ENCODE data around the gene FAM3D.

Gene FAM3D

GRCh38 chr3:58591517-58592510 lies 74.8 kb downstream of the FAM3D start:
- Histone ChIP-seq H3K4me3 (ENCODE audit: low read length) (no peak overlapping the region), H3K9me2 (replicated peaks; ENCODE audit: control insufficient read depth, low read length) (no peaks in the 10 kb centered on the region), H3K9me3 (ENCODE audit: control insufficient read depth, insufficient read depth, low read length) (no peaks in the 10 kb centered on the region), H3K4me1 (ENCODE audit: control insufficient read depth, low read length) (no peaks in the 10 kb centered on the region), H3K27me3 (ENCODE audit: control insufficient read depth, low read length) (no peaks in the 10 kb centered on the region), H3F3A (ENCODE audit: control insufficient read depth, insufficient read depth) (no peaks in the 10 kb centered on the region), H4K20me1 (ENCODE audit: control insufficient read depth, insufficient read depth, low read depth, low read length) (no peaks in the 10 kb centered on the region), H3K27ac (ENCODE audit: low read depth, low read length) (no peak overlapping the region), H3K36me3 (ENCODE audit: control insufficient read depth, low read length) (no peaks in the 10 kb centered on the region), H3K79me2 (ENCODE audit: control insufficient read depth, low read length) (no peaks in the 10 kb centered on the region), H3K4me2 (ENCODE audit: low read length) (no peak overlapping the region)
- TF ChIP-seq EZH2phosphoT487 (IDR thresholded peaks at IDR 0.05; ENCODE audit: borderline replicate concordance, low read length) = no peak
- no peak for TF ChIP-seq CTCF (IDR thresholded peaks at IDR 0.05; ENCODE audit: low read depth, low read length, poor library complexity, severe bottlenecking)

- no peaks in the 10 kb centered on the region for H3K9me3 ChIP-seq (ENCODE audit: control insufficient read depth, insufficient read depth, low read length)
- TF ChIP-seq CTCF (IDR thresholded peaks at IDR 0.05; ENCODE audit: low read depth, low read length, poor library complexity, severe bottlenecking) = no peak
- no peak for TF ChIP-seq EZH2phosphoT487 (IDR thresholded peaks at IDR 0.05; ENCODE audit: borderline replicate concordance, low read length)
- H3K4me3 ChIP-seq (ENCODE audit: low read length) = no peak overlapping the region
- peaks cover 17% of the 10 kb centered on the region for H3K4me1 ChIP-seq (ENCODE audit: control insufficient read depth, low read length)
- no peak overlapping the region for H3K4me2 ChIP-seq (ENCODE audit: low read length)
- no peak overlapping the region for H3K27ac ChIP-seq (ENCODE audit: low read depth, low read length)
- no peaks in the 10 kb centered on the region for H3K36me3 ChIP-seq (ENCODE audit: control insufficient read depth, low read length)
- no peaks in the 10 kb centered on the region for H3K9me2 ChIP-seq (replicated peaks; ENCODE audit: control insufficient read depth, low read length)
- H3K27me3 ChIP-seq (ENCODE audit: control insufficient read depth, low read length) = peaks cover 22% of the 10 kb centered on the region
- no peaks in the 10 kb centered on the region for H3K79me2 ChIP-seq (ENCODE audit: control insufficient read depth, low read length)
- no peaks in the 10 kb centered on the region for H4K20me1 ChIP-seq (ENCODE audit: control insufficient read depth, insufficient read depth, low read depth, low read length)
- H3F3A ChIP-seq (ENCODE audit: control insufficient read depth, insufficient read depth) = no peaks in the 10 kb centered on the region
Measured at GRCh38 chr3:58588030-58588614, 78.5 kb downstream of the FAM3D start.

GRCh38 chr3:58586776-58587192 lies 79.8 kb downstream of the FAM3D start:
- peaks cover 22% of the 10 kb centered on the region for H3K27me3 ChIP-seq (ENCODE audit: control insufficient read depth, low read length)
- no peaks in the 10 kb centered on the region for H3K36me3 ChIP-seq (ENCODE audit: control insufficient read depth, low read length)
- H3K4me1 ChIP-seq (ENCODE audit: control insufficient read depth, low read length) = peaks cover 23% of the 10 kb centered on the region
- H4K20me1 ChIP-seq (ENCODE audit: control insufficient read depth, insufficient read depth, low read depth, low read length) = no peaks in the 10 kb centered on the region
- no peaks in the 10 kb centered on the region for H3K9me2 ChIP-seq (replicated peaks; ENCODE audit: control insufficient read depth, low read length)
- no peak overlapping the region for H3K4me2 ChIP-seq (ENCODE audit: low read length)
- H3F3A ChIP-seq (ENCODE audit: control insufficient read depth, insufficient read depth) = no peaks in the 10 kb centered on the region
- H3K9me3 ChIP-seq (ENCODE audit: control insufficient read depth, insufficient read depth, low read length) = no peaks in the 10 kb centered on the region
- no peaks in the 10 kb centered on the region for H3K79me2 ChIP-seq (ENCODE audit: control insufficient read depth, low read length)
- H3K27ac ChIP-seq (ENCODE audit: low read depth, low read length) = no peak overlapping the region
- no peak for TF ChIP-seq CTCF (IDR thresholded peaks at IDR 0.05; ENCODE audit: low read depth, low read length, poor library complexity, severe bottlenecking)
- TF ChIP-seq EZH2phosphoT487 (IDR thresholded peaks at IDR 0.05; ENCODE audit: borderline replicate concordance, low read length) = no peak
- no peak overlapping the region for H3K4me3 ChIP-seq (ENCODE audit: low read length)

All from DOHH2 (cell line).